Esophagus (tissue), 2 donors: ENCODE data around the gene INPP4A. TPM values are rescaled to one million over a fixed set of nuclear protein-coding genes. Genes with fewer than 3 reads are reported as not detected.
"Not testable (repeated sequence)": the region's sequence is repeated elsewhere in the genome, so short reads cannot be mapped to it uniquely, and the experiment has no call there.

Experiments
- H3K27ac ChIP-seq, 2 donors: one replicate each; pipeline ENCODE4 v1.5.1; 2013; ENCODE audit warnings: low read depth in 2 of 2, mild to moderate bottlenecking in 2 of 2, inconsistent platforms in 1 of 2, low read length in 1 of 2, moderate library complexity in 1 of 2
- H3K27me3 ChIP-seq, 2 donors: one replicate each; pipeline ENCODE4 v1.6.1; 2013; ENCODE audit warnings: low read length in 2 of 2, control low read depth in 1 of 2, mild to moderate bottlenecking in 1 of 2; ENCODE audit not compliant: insufficient read depth in 2 of 2, control insufficient read depth in 1 of 2
- H3K36me3 ChIP-seq, 2 donors: one replicate each; pipeline ENCODE4 v1.6.1; 2013; ENCODE audit warnings: low read length in 1 of 2; ENCODE audit not compliant: control insufficient read depth in 2 of 2, insufficient read depth in 2 of 2
- H3K4me1 ChIP-seq, 2 donors: one replicate each; pipeline ENCODE4 v1.6.1; 2013; ENCODE audit warnings: low read length in 1 of 2; ENCODE audit not compliant: control insufficient read depth in 2 of 2, insufficient read depth in 2 of 2
- H3K4me3 ChIP-seq, 2 donors: one replicate each; pipeline ENCODE4 v1.5.1; 2013; ENCODE audit warnings: low read length in 2 of 2, mild to moderate bottlenecking in 2 of 2, low read depth in 1 of 2, moderate library complexity in 1 of 2
- H3K9me3 ChIP-seq, 2 donors: one replicate each; pipeline ENCODE4 v1.6.1; 2013; ENCODE audit warnings: mild to moderate bottlenecking in 2 of 2, low read depth in 1 of 2, low read length in 1 of 2, moderate library complexity in 1 of 2; ENCODE audit not compliant: control insufficient read depth in 2 of 2, insufficient read depth in 1 of 2
- WGBS, 2 donors: extraction: QIAGEN DNeasy Blood & Tissue Kit; methylation state at CpG; one replicate each; pipeline ENCODE4 v1.1.7; 2013; 5-methylcytosine and 5-hydroxymethylcytosine counted together
- polyA plus RNA-seq, 2 donors: library from polyadenylated mRNA; stranded (reverse); fragments of 200-250 nt; gene quantifications; one replicate each; pipeline ENCODE4 v1.2.3, GENCODE V29; 2013
- donor health status: healthy with polysubstance abuse.
- donor health status: Bipolar disorder and iron deficiency.

INPP4A gene
- polyA plus RNA-seq, 2 donors: 3.4 to 3.8 TPM

- H3K27me3 ChIP-seq, H3K36me3 ChIP-seq, H3K4me3 ChIP-seq, H3K4me1 ChIP-seq, H3K27ac ChIP-seq, H3K9me3 ChIP-seq: not testable (repeated sequence)
- WGBS, 2 donors: 77 to 87% methylated on average over 7 of the region's 7 CpGs
Observed at GRCh38 chr2:98414246-98414645, 30.4 kb upstream of the INPP4A start.

GRCh38 chr2:98415719-98416248, 28.9 kb upstream of the INPP4A start:
- H3K27me3 ChIP-seq, H3K9me3 ChIP-seq, H3K27ac ChIP-seq, H3K36me3 ChIP-seq, H3K4me1 ChIP-seq, H3K4me3 ChIP-seq: not testable (repeated sequence)
- WGBS, 2 donors: 92% methylated on average over 9 of the region's 9 CpGs

- no peaks in the 10 kb centered on the region for H3K36me3 ChIP-seq
- H3K27me3 ChIP-seq: no peaks in the 10 kb centered on the region
- peaks cover 0 to 3% of the 10 kb centered on the region in 2 donors for H3K9me3 ChIP-seq
- H3K4me3 ChIP-seq: no peak overlapping the region
- no peak overlapping the region for H3K27ac ChIP-seq
- H3K4me1 ChIP-seq: no peaks in the 10 kb centered on the region
- 84 to 87% methylated on average over 2 of the region's 2 CpGs for WGBS, 2 donors
Observed at GRCh38 chr2:98416383-98417159, 28.1 kb upstream of the INPP4A start.

GRCh38 chr2:98419544-98419943, 25.1 kb upstream of the INPP4A start:
- Histone ChIP-seq H3K4me3 (no peak overlapping the region), H3K27me3 (no peaks in the 10 kb centered on the region), H3K4me1 (no peaks in the 10 kb centered on the region), H3K9me3 (peaks cover 0 to 1% of the 10 kb centered on the region in 2 donors), H3K27ac (no peak overlapping the region), H3K36me3 (no peaks in the 10 kb centered on the region)
- 71 to 73% methylated on average over 2 of the region's 2 CpGs for WGBS, 2 donors

GRCh38 chr2:98419977-98420725, 24.5 kb upstream of the INPP4A start:
- Histone ChIP-seq H3K9me3 (no peaks in the 10 kb centered on the region), H3K27ac (no peak overlapping the region), H3K36me3 (no peaks in the 10 kb centered on the region), H3K4me3 (no peak overlapping the region), H3K4me1 (no peaks in the 10 kb centered on the region), H3K27me3 (no peaks in the 10 kb centered on the region)
- 68 to 69% methylated on average over 6 of the region's 6 CpGs for WGBS, 2 donors

GRCh38 chr2:98422449-98422848, 22.2 kb upstream of the INPP4A start:
- no peaks in the 10 kb centered on the region for H3K27me3 ChIP-seq
- H3K9me3 ChIP-seq: no peaks in the 10 kb centered on the region
- no peak overlapping the region for H3K27ac ChIP-seq
- no peaks in the 10 kb centered on the region for H3K36me3 ChIP-seq
- no peaks in the 10 kb centered on the region for H3K4me1 ChIP-seq
- H3K4me3 ChIP-seq: no peak overlapping the region

- Histone ChIP-seq H3K36me3 (no peaks in the 10 kb centered on the region), H3K27ac (no peak overlapping the region), H3K27me3 (no peaks in the 10 kb centered on the region), H3K4me3 (no peak overlapping the region), H3K4me1 (no peaks in the 10 kb centered on the region), H3K9me3 (no peaks in the 10 kb centered on the region)
- 88 to 90% methylated on average over 5 of the region's 5 CpGs for WGBS, 2 donors
Observed at GRCh38 chr2:98426771-98427170, 17.9 kb upstream of the INPP4A start.

- no peak overlapping the region for H3K4me3 ChIP-seq
- H3K27ac ChIP-seq: no peak overlapping the region
- no peaks in the 10 kb centered on the region for H3K36me3 ChIP-seq
- H3K27me3 ChIP-seq: no peaks in the 10 kb centered on the region
- no peaks in the 10 kb centered on the region for H3K4me1 ChIP-seq
- H3K9me3 ChIP-seq: peaks cover 0 to 3% of the 10 kb centered on the region in 2 donors
Observed at GRCh38 chr2:98432145-98432544, 12.5 kb upstream of the INPP4A start.

- no peak overlapping the region for H3K4me3 ChIP-seq
- no peaks in the 10 kb centered on the region for H3K4me1 ChIP-seq
- H3K36me3 ChIP-seq: no peaks in the 10 kb centered on the region
- 75 to 79% methylated on average over 2 of the region's 2 CpGs for WGBS, 2 donors
- H3K9me3 ChIP-seq: peaks cover 0 to 3% of the 10 kb centered on the region in 2 donors
- no peak overlapping the region for H3K27ac ChIP-seq
- H3K27me3 ChIP-seq: no peaks in the 10 kb centered on the region
Observed at GRCh38 chr2:98433363-98433964, 11.2 kb upstream of the INPP4A start.
